Mesendoderm (in vitro differentiated cells): ENCODE results near the gene PLAAT2.
"Not testable (repeated sequence)": the region's sequence is repeated elsewhere in the genome, so short reads cannot be mapped to it uniquely, and the experiment has no call there.

ENCODE experiments used
- DNase-seq: peaks from one replicate; pipeline ENCODE4 v3.0.0; 2013
- H2AK5ac ChIP-seq: 2 replicates; pipeline ENCODE4 v1.6.1; 2013; ENCODE audit warnings: low read length, inconsistent platforms
- H2BK120ac ChIP-seq: 2 replicates; pipeline ENCODE4 v1.6.1; 2013; ENCODE audit warnings: low read depth, mild to moderate bottlenecking, low read length, moderate library complexity, mixed read lengths
- H2BK15ac ChIP-seq: replicated peaks from 2 replicates; pipeline ENCODE4 v1.6.1; 2013; ENCODE audit warnings: low read depth, mild to moderate bottlenecking, moderate library complexity
- H2BK5ac ChIP-seq: 2 replicates; pipeline ENCODE4 v1.6.1; 2013; ENCODE audit warnings: low read length, inconsistent platforms
- H3K18ac ChIP-seq: 2 replicates; pipeline ENCODE4 v1.6.1; 2013; ENCODE audit warnings: mild to moderate bottlenecking, low read length, mixed read lengths
- H3K23ac ChIP-seq: one replicate; pipeline ENCODE4 v1.6.1; 2013; ENCODE audit warnings: low read length
- H3K27ac ChIP-seq: 2 replicates; pipeline ENCODE4 v1.5.1; 2013; ENCODE audit warnings: low read depth, mild to moderate bottlenecking, inconsistent platforms, low read length, moderate library complexity
- H3K27me3 ChIP-seq: 2 replicates; pipeline ENCODE4 v1.6.1; 2013; ENCODE audit warnings: low read length, control low read depth, mild to moderate bottlenecking, inconsistent platforms; ENCODE audit not compliant: insufficient read depth, poor library complexity
- H3K36me3 ChIP-seq: 2 replicates; pipeline ENCODE4 v1.6.1; 2013; ENCODE audit warnings: low read length, inconsistent platforms; ENCODE audit not compliant: control insufficient read depth, insufficient read depth
- H3K4ac ChIP-seq: one replicate; pipeline ENCODE4 v1.6.1; 2013; ENCODE audit warnings: low read depth, mild to moderate bottlenecking, low read length, moderate library complexity
- H3K4me1 ChIP-seq: 2 replicates; pipeline ENCODE4 v1.6.1; 2013; ENCODE audit warnings: low read depth, low read length, inconsistent platforms; ENCODE audit not compliant: control insufficient read depth
- H3K4me2 ChIP-seq: 2 replicates; pipeline ENCODE4 v1.6.1; 2013; ENCODE audit warnings: low read length
- H3K4me3 ChIP-seq: 2 replicates; pipeline ENCODE4 v1.5.1; 2013; ENCODE audit warnings: mild to moderate bottlenecking, low read length
- H3K56ac ChIP-seq: one replicate; pipeline ENCODE4 v1.6.1; 2013; ENCODE audit warnings: low read length
- H3K79me1 ChIP-seq: 2 replicates; pipeline ENCODE4 v1.6.1; 2013; ENCODE audit warnings: low read length, inconsistent platforms
- H3K79me2 ChIP-seq: 2 replicates; pipeline ENCODE4 v1.6.1; 2013; ENCODE audit warnings: mild to moderate bottlenecking, low read length; ENCODE audit not compliant: control insufficient read depth, insufficient read depth
- H3K9ac ChIP-seq: 2 replicates; pipeline ENCODE4 v1.6.1; 2013; ENCODE audit warnings: low read length, inconsistent platforms
- H4K5ac ChIP-seq: one replicate; pipeline ENCODE4 v1.6.1; 2013; ENCODE audit warnings: low read length
- H4K8ac ChIP-seq: one replicate; pipeline ENCODE4 v1.6.1; 2013; ENCODE audit warnings: low read depth, mild to moderate bottlenecking, control low read depth, low read length, moderate library complexity
- WGBS: extraction: QIAGEN DNeasy Blood & Tissue Kit; methylation state at CpG from one replicate; pipeline ENCODE4 v1.1.7; 2013; ENCODE audit warnings: low lambda C conversion rate, missing lambda C conversion rate; ENCODE audit not compliant: insufficient coverage; ENCODE audit errors: extremely low coverage; 5-methylcytosine and 5-hydroxymethylcytosine counted together

PLAAT2 gene

GRCh38 chr11:63549411-63549810 is 13.8 kb downstream of the PLAAT2 start:
- Histone ChIP-seq H2BK15ac (no peak overlapping the region), H4K8ac (no peak overlapping the region), H2AK5ac (no peak overlapping the region), H2BK120ac (no peak overlapping the region), H4K5ac (no peak overlapping the region), H3K4ac (no peak overlapping the region), H3K27me3 (no peaks in the 10 kb centered on the region), H3K79me2 (no peaks in the 10 kb centered on the region), H3K27ac (no peak overlapping the region), H3K4me1 (no peaks in the 10 kb centered on the region), H2BK5ac (no peak overlapping the region), H3K79me1 (no peaks in the 10 kb centered on the region), H3K18ac (no peak overlapping the region), H3K4me2 (no peak overlapping the region), H3K9ac (no peak overlapping the region), H3K23ac (no peak overlapping the region), H3K4me3 (no peak overlapping the region), H3K56ac (no peak overlapping the region), H3K36me3 (no peaks in the 10 kb centered on the region)
- no CpG with 5 or more reads among the region's 4 CpGs for WGBS
- DNase-seq, result no peak

- no peak overlapping the region for H2BK5ac ChIP-seq
- no peak for DNase-seq
Measured at GRCh38 chr11:63548178-63548577, 15.0 kb downstream of the PLAAT2 start.

GRCh38 chr11:63547061-63547460 is 16.1 kb downstream of the PLAAT2 start:
- Histone ChIP-seq H2AK5ac (no peak overlapping the region), H4K5ac (no peak overlapping the region), H2BK5ac (no peak overlapping the region), H3K56ac (no peak overlapping the region), H3K9ac (no peak overlapping the region), H3K4me1 (no peaks in the 10 kb centered on the region), H3K4me3 (no peak overlapping the region), H3K18ac (no peak overlapping the region), H3K79me2 (no peaks in the 10 kb centered on the region), H3K27me3 (no peaks in the 10 kb centered on the region), H3K23ac (no peak overlapping the region), H2BK15ac (no peak overlapping the region), H3K36me3 (no peaks in the 10 kb centered on the region), H3K79me1 (no peaks in the 10 kb centered on the region), H3K4ac (no peak overlapping the region), H2BK120ac (no peak overlapping the region), H4K8ac (no peak overlapping the region), H3K27ac (no peak overlapping the region), H3K4me2 (no peak overlapping the region)
- WGBS, result no CpG with 5 or more reads among the region's 1 CpG
- no peak for DNase-seq

More at GRCh38 chr11:63548178-63548577, 15.0 kb downstream of the PLAAT2 start:
- H3K79me1 ChIP-seq, result no peaks in the 10 kb centered on the region
- H3K9ac ChIP-seq, result no peak overlapping the region
- no peaks in the 10 kb centered on the region for H3K27me3 ChIP-seq
- no peak overlapping the region for H3K27ac ChIP-seq
- no peaks in the 10 kb centered on the region for H3K36me3 ChIP-seq
- no peak overlapping the region for H3K56ac ChIP-seq
- H3K4me3 ChIP-seq, result no peak overlapping the region
- H2BK15ac ChIP-seq, result no peak overlapping the region
- H4K8ac ChIP-seq, result no peak overlapping the region
- H3K18ac ChIP-seq, result no peak overlapping the region
- no peak overlapping the region for H3K4me2 ChIP-seq
- H3K79me2 ChIP-seq, result no peaks in the 10 kb centered on the region
- H3K4ac ChIP-seq, result no peak overlapping the region
- H2AK5ac ChIP-seq, result no peak overlapping the region
- H3K4me1 ChIP-seq, result no peaks in the 10 kb centered on the region
- no peak overlapping the region for H3K23ac ChIP-seq
- no peak overlapping the region for H4K5ac ChIP-seq
- no peak overlapping the region for H2BK120ac ChIP-seq
- WGBS, result no CpG with 5 or more reads among the region's 4 CpGs

GRCh38 chr11:63543711-63544110 is 19.5 kb downstream of the PLAAT2 start:
- no CpG with 5 or more reads among the region's 2 CpGs for WGBS
- Histone ChIP-seq H3K27me3 (no peaks in the 10 kb centered on the region), H3K4me2 (no peak overlapping the region), H3K23ac (no peak overlapping the region), H3K4ac (no peak overlapping the region), H4K5ac (no peak overlapping the region), H3K4me3 (no peak overlapping the region), H3K9ac (no peak overlapping the region), H2BK120ac (no peak overlapping the region), H3K27ac (no peak overlapping the region), H3K4me1 (no peaks in the 10 kb centered on the region), H3K36me3 (no peaks in the 10 kb centered on the region), H4K8ac (no peak overlapping the region), H3K18ac (no peak overlapping the region), H3K56ac (no peak overlapping the region), H2BK15ac (no peak overlapping the region), H2BK5ac (no peak overlapping the region), H2AK5ac (no peak overlapping the region), H3K79me2 (no peaks in the 10 kb centered on the region), H3K79me1 (no peaks in the 10 kb centered on the region)
- DNase-seq, result no peak

GRCh38 chr11:63542506-63542905 is 20.7 kb downstream of the PLAAT2 start:
- H3K9ac ChIP-seq, DNase-seq, H3K4ac ChIP-seq, H3K4me3 ChIP-seq, H3K36me3 ChIP-seq, H4K8ac ChIP-seq, H3K79me2 ChIP-seq, H3K4me2 ChIP-seq, H3K27ac ChIP-seq, H2BK5ac ChIP-seq, H3K4me1 ChIP-seq, H3K18ac ChIP-seq, H2BK120ac ChIP-seq, H3K23ac ChIP-seq, H2BK15ac ChIP-seq, H3K56ac ChIP-seq, H4K5ac ChIP-seq, H3K79me1 ChIP-seq, H2AK5ac ChIP-seq, H3K27me3 ChIP-seq: not testable (repeated sequence)
- WGBS, result no CpG with 5 or more reads among the region's 2 CpGs

GRCh38 chr11:63537293-63538101 is 25.7 kb downstream of the PLAAT2 start:
- no peak overlapping the region for H4K5ac ChIP-seq
- H3K18ac ChIP-seq, result no peak overlapping the region
- no peak overlapping the region for H3K4me2 ChIP-seq
- no peak overlapping the region for H2BK120ac ChIP-seq
- WGBS, result no CpG with 5 or more reads among the region's 8 CpGs
- peak overlapping the region; percentile 17 for H3K4ac ChIP-seq
- no peaks in the 10 kb centered on the region for H3K79me2 ChIP-seq
- peak overlapping the region; percentile 35 for H3K56ac ChIP-seq
- H3K27me3 ChIP-seq, result no peaks in the 10 kb centered on the region
- H4K8ac ChIP-seq, result no peak overlapping the region
- H3K4me1 ChIP-seq, result peaks cover 5% of the 10 kb centered on the region
- H3K79me1 ChIP-seq, result no peaks in the 10 kb centered on the region
- H3K23ac ChIP-seq, result no peak overlapping the region
- no peak overlapping the region for H3K27ac ChIP-seq
- no peak overlapping the region for H2BK15ac ChIP-seq
- no peak overlapping the region for H2AK5ac ChIP-seq
- no peak for DNase-seq
- no peak overlapping the region for H2BK5ac ChIP-seq
- no peak overlapping the region for H3K4me3 ChIP-seq
- H3K36me3 ChIP-seq, result no peaks in the 10 kb centered on the region
- H3K9ac ChIP-seq, result no peak overlapping the region
